Heart left ventricle (tissue), 16 donors: ENCODE results near the gene MARCO. TPM values are rescaled to one million over a fixed set of nuclear protein-coding genes. Genes with fewer than 3 reads are reported as not detected.

Experiments used
- ATAC-seq, 4 donors: fragments of 200-7000 bp; cut with Tn5 transposase; one replicate each; pipeline ENCODE4 v1.9.1; 2020 to 2022; ENCODE audit warnings: moderate library complexity in 4 of 4, mild to moderate bottlenecking in 3 of 4, moderate number of reproducible peaks in 1 of 4
- DNase-seq, 5 donors: peaks; one replicate each; pipeline ENCODE4 v3.0.0-alpha.2; 2020
- H3K27ac ChIP-seq, 12 donors: fragments of 200-600 bp; sonication (generic) in 4 of 12; one replicate each; pipeline versions ENCODE4 v1.5.0 to v1.8.0; 2016 to 2022; ENCODE audit warnings: mild to moderate bottlenecking in 2 of 12
- H3K27me3 ChIP-seq, 9 donors: fragments of 200-600 bp; sonication (generic) in 2 of 9; one replicate each; pipeline versions ENCODE4 v1.5.1 to v1.8.0; 2016 to 2022; ENCODE audit warnings: mild to moderate bottlenecking in 3 of 9
- H3K36me3 ChIP-seq, 9 donors: fragments of 200-600 bp; sonication (generic) in 2 of 9; one replicate each; pipeline versions ENCODE4 v1.5.0 to v1.8.0; 2018 to 2022; ENCODE audit warnings: mild to moderate bottlenecking in 2 of 9
- H3K4me1 ChIP-seq, 12 donors: fragments of 200-600 bp; sonication (generic) in 4 of 12; one replicate each; pipeline versions ENCODE4 v1.5.0 to v1.8.0; 2016 to 2022; ENCODE audit warnings: mild to moderate bottlenecking in 3 of 12
- H3K4me3 ChIP-seq, 12 donors: fragments of 200-600 bp; sonication (generic) in 4 of 12; one replicate each; pipeline versions ENCODE4 v1.5.0 to v1.8.0; 2017 to 2022; ENCODE audit warnings: mild to moderate bottlenecking in 9 of 12, moderate library complexity in 4 of 12
- H3K9me3 ChIP-seq, 12 donors: fragments of 200-600 bp; sonication (generic) in 4 of 12; one replicate each; pipeline versions ENCODE4 v1.5.0 to v1.8.0; 2016 to 2022; ENCODE audit warnings: mild to moderate bottlenecking in 1 of 12
- POLR2A ChIP-seq, 2 donors: fragments of 450-650 bp; IDR thresholded peaks; one replicate each; pipeline ENCODE4 v1.6.1; 2017; ENCODE audit warnings: antibody characterized with exemption in 2 of 2, mild to moderate bottlenecking in 2 of 2, moderate library complexity in 2 of 2
- WGBS, 4 donors: extraction: QIAGEN DNeasy Blood & Tissue Kit in 2 of 4; methylation state at CpG; one replicate each; pipeline versions ENCODE4 v1.1.5 to v1.1.7; 2013 to 2018; 5-methylcytosine and 5-hydroxymethylcytosine counted together
- intact Hi-C, 10 donors: fragments of 100-400 bp; cut with DNase I; formaldehyde crosslinking; loops; one replicate each; pipeline versions ENCODE4 v1.11.1 to v1.14.2; 2022
- polyA plus RNA-seq, 2 donors: library from polyadenylated mRNA; stranded (reverse); fragments of 200-250 nt; gene quantifications; one replicate each; pipeline ENCODE4 v1.2.3, GENCODE V29; 2013
- total RNA-seq, 9 donors: library from RNA; depleted of rRNA in 2 of 9; stranded (reverse); fragments of >200 nt in 2 of 9; fragmentation: NEBNext Ultra II Directional in 3 of 9; extraction: Animal tissue kit (Norgen Biotek cat#: 25700) in 3 of 9; gene quantifications; one replicate each; pipeline versions ENCODE4 v1.1.0 to v1.2.4, GENCODE V29; 2016 to 2023
- TF ChIP-seq, protein P1 (sequence below), 12 donors: fragments of 200-600 bp; sonication (generic) in 4 of 12; IDR thresholded peaks; one replicate each; pipeline versions ENCODE4 v1.5.0 to v1.8.0; 2018 to 2022; ENCODE audit warnings: antibody characterized with exemption in 12 of 12, mild to moderate bottlenecking in 5 of 12
- donor health status: ischemic (EF 13 %, LVEDD 7.1; RV severe dilation, severe dysfunction).
- donor health status: healthy with polysubstance abuse.
- donor health status: DM: no; HTN: yes; CAD: no.
- donor health status: DM: no; HTN: no; CAD: no.
- donor health status: ischemic (EF 25% LVEDD 6.9; RV normal size, moderate dysfunction).
- donor health status: ischemic (EF 25% LVEDD 5.7; RV mildly dilated, moderate dysfunction).
- donor health status: healthy.
- donor health status: DM: yes; HTN: yes; CAD: no.
- donor health status: ischemic (EF 35%, LVEDD 5.7; RV mildly dilated, moderate dysfunction).
- donor health status: nonischemic (EF 11% LVEDD 7.7; RV severe dilation, severe dysfunction).
- donor health status: DM: yes; HTN: yes; CAD: no.
- donor health status: PGD.
- donor health status: ischemic (EF 29% LVEDD 5.4; RV normal size, mild dysfunction).
- donor health status: nonischemic (EF 23%, LVEDD 6.1; RV moderate dilation, normal function).

Gene MARCO
- total and polyA plus RNA-seq, 11 donors: 0.19 to 162 (median 6.0) TPM

DNA sequence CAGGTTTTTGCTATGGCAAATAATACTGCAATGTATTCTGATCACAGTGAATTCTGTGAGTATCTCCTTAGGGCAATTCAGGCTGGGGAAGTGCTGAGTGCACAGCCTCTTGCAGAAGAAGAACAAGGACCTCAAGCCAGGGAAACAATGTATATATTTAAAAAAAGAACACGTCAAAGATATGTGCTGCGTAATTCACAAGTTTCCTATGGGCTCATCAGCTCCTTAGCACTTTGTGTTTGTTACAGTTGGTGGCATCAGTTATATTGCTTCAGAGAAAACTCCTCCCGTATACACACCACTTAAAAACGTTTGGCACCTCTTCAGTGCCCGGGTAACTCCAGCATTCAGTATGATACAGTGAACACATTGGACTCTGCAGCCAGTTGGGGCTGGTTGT is 16.5 kb upstream of the MARCO start:
- no peak for DNase-seq
- intact Hi-C loops: no loop called here
- H3K4me3 ChIP-seq: no peak overlapping the region
- H3K4me1 ChIP-seq: peaks cover 0 to 22% (median 0%) of the 10 kb centered on the region in 12 donors
- no peak for ATAC-seq
- H3K27me3 ChIP-seq: peaks cover 0 to 7% (median 0%) of the 10 kb centered on the region in 9 donors
- H3K27ac ChIP-seq: peak overlapping the region in 1 of 12 donors; percentile 39
- TF ChIP-seq POLR2A (IDR thresholded peaks at IDR 0.05): no peak
- TF ChIP-seq, protein P1, sequence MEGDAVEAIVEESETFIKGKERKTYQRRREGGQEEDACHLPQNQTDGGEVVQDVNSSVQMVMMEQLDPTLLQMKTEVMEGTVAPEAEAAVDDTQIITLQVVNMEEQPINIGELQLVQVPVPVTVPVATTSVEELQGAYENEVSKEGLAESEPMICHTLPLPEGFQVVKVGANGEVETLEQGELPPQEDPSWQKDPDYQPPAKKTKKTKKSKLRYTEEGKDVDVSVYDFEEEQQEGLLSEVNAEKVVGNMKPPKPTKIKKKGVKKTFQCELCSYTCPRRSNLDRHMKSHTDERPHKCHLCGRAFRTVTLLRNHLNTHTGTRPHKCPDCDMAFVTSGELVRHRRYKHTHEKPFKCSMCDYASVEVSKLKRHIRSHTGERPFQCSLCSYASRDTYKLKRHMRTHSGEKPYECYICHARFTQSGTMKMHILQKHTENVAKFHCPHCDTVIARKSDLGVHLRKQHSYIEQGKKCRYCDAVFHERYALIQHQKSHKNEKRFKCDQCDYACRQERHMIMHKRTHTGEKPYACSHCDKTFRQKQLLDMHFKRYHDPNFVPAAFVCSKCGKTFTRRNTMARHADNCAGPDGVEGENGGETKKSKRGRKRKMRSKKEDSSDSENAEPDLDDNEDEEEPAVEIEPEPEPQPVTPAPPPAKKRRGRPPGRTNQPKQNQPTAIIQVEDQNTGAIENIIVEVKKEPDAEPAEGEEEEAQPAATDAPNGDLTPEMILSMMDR (IDR thresholded peaks at IDR 0.05): no peak
- WGBS, 4 donors: 64 to 72% (median 70%) methylated on average over 5 of the region's 5 CpGs
- no peaks in the 10 kb centered on the region for H3K9me3 ChIP-seq
- no peaks in the 10 kb centered on the region for H3K36me3 ChIP-seq

DNA sequence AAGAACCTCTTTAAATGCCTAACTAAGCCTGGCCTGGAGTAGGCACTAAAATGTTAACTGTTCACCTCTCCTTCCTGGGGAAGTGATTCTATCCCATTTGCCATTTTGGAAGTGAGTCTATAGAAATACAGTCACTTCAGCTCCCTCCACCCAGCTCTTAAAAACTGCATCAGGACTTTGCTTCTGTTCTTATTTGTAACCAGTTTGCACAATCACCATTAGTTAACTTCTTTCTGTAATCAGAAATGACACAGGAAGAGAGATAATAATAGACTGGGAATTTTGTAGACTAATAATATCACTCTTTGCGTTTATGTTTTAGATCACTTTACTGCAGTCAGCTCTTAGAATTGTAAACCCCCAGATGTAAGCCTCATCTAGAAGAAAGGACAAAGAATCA is 16.0 kb upstream of the MARCO start:
- DNase-seq (no peak), ATAC-seq (no peak)
- intact Hi-C loops: no loop called here
- no peaks in the 10 kb centered on the region for H3K36me3 ChIP-seq
- TF ChIP-seq, protein P1 (IDR thresholded peaks at IDR 0.05): no peak
- TF ChIP-seq POLR2A (IDR thresholded peaks at IDR 0.05): no peak
- H3K27me3 ChIP-seq: peaks cover 0 to 7% (median 0%) of the 10 kb centered on the region in 9 donors
- H3K4me3 ChIP-seq: no peak overlapping the region
- no peaks in the 10 kb centered on the region for H3K9me3 ChIP-seq
- peaks cover 0 to 22% (median 0%) of the 10 kb centered on the region in 12 donors for H3K4me1 ChIP-seq
- H3K27ac ChIP-seq: peak overlapping the region in 1 of 12 donors; percentile 39
- WGBS, 4 donors: 38 to 53% (median 44%) methylated on average over 1 of the region's 1 CpG

DNA sequence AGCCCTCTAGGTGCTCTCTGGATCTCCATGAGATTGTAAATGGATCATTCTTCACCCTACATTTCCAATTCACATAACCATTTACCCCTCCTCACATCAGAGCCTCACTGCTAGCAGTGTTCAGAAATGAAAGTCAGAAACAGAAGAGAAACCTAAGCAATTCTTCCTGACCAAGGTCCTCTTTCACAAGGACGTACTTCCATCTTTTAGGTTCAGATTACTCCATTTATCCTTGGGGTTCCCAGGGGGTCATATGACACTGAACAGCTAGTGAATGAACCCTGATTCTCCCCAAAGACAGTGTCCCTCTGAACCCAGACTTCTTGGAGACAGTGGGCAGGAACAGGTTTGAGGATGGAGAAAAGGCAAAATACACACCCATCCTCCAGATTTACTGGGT is 12.9 kb upstream of the MARCO start:
- Histone ChIP-seq H3K4me1 (peaks cover 0 to 22% (median 0%) of the 10 kb centered on the region in 12 donors), H3K27ac (no peak overlapping the region), H3K27me3 (peaks cover 0 to 7% (median 0%) of the 10 kb centered on the region in 9 donors), H3K4me3 (no peak overlapping the region), H3K36me3 (no peaks in the 10 kb centered on the region), H3K9me3 (peaks cover 0 to 28% (median 17%) of the 10 kb centered on the region in 12 donors)
- intact Hi-C loops: no loop called here
- 60 to 86% (median 80%) methylated on average over 1 of the region's 1 CpG for WGBS, 4 donors
- TF ChIP-seq POLR2A (IDR thresholded peaks at IDR 0.05): no peak
- TF ChIP-seq, protein P1 (IDR thresholded peaks at IDR 0.05): no peak
- ATAC-seq (no peak), DNase-seq (no peak)

DNA sequence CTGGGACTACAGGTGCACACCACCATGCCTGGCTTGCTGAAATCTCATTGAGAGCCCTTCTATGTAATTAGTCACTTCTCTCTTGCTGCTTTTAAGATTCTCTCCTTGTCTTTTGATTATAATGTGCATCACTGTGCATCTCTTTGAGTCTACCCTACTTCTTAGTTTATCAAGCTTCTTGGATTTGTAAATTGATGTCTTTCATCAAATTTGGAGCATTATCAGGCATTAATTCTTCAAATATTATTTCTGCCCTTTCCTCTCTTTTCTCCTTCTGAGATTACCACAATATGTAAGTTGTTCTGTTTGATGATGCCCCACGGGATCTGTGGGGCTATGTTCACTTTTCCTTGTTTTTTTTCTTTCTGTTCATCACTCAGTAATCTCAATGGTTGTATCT is 9.0 kb upstream of the MARCO start:
- intact Hi-C loops: no loop called here
- Histone ChIP-seq H3K9me3 (peaks cover 0 to 31% (median 17%) of the 10 kb centered on the region in 12 donors), H3K27me3 (no peaks in the 10 kb centered on the region), H3K36me3 (no peaks in the 10 kb centered on the region), H3K4me3 (no peak overlapping the region), H3K4me1 (peaks cover 0 to 33% (median 0%) of the 10 kb centered on the region in 12 donors), H3K27ac (no peak overlapping the region)
- no peak for ATAC-seq
- TF ChIP-seq, protein P1 (IDR thresholded peaks at IDR 0.05): no peak
- TF ChIP-seq POLR2A (IDR thresholded peaks at IDR 0.05): no peak
- DNase-seq: no peak
- 28 to 38% (median 34%) methylated on average over 1 of the region's 1 CpG for WGBS, 4 donors
